SW480 (cell line): Measurements from ENCODE around the gene MAN1C1.
"Not testable (repeated sequence)": the region's sequence is repeated elsewhere in the genome, so short reads cannot be mapped to it uniquely, and the experiment has no call there.

Experiments used
- DNase-seq: peaks from one replicate; pipeline ENCODE4 v3.0.0-alpha.2; 2016; ENCODE audit warnings: low spot score

The MAN1C1 gene

DNA sequence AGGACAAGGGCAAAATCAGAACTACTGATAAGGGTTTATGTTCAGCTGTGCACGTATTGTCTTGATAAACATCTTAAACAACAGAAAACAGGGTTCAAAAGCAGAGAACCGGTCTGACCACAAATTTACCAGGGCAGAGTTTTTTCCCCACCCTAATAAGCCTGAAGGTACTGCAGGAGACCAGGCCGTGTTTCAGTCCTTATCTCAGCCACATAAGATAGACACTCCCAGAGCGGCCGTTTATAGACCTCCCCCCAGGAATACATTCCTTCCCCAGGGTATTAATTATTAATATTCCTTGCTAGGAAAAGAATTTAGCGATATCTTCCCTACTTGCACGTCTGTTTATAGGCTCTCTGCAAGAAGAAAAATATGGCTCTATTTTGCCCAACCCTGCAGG, 19.6 kb downstream of the MAN1C1 start:
- not testable (repeated sequence) for DNase-seq

DNA sequence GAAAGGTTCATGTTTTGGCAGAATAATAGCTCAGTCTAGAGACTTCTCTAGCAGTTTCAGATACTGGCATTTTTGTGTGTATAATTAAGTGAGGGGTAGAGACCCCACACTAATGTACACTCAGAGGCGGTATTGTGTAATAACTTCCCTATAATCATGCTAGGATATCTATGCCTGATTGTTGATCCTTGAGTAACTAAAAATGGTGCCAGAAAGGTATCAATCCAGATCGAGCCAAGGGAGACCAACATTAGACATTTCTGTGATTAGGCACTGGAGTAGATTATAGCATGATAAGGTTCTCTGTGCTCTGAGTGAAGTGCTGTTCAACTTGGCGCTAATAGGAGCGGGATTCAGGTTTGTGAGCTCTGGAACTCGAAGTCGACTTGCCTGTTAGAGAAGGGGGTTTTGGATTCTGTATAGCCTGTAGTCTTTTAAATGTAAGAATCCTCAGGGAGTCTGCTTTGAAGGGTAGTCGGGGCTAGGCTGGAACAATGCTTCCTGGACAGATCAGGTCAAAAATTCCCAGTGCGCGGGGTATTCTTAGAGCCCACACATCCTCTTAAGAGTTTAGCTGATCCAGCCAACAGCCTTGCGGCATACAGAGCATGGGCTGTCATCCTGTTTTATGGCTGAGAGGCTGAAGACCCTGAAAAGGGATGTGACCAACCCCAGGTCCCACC, 24.2 kb downstream of the MAN1C1 start:
- DNase-seq, result no peak

DNA sequence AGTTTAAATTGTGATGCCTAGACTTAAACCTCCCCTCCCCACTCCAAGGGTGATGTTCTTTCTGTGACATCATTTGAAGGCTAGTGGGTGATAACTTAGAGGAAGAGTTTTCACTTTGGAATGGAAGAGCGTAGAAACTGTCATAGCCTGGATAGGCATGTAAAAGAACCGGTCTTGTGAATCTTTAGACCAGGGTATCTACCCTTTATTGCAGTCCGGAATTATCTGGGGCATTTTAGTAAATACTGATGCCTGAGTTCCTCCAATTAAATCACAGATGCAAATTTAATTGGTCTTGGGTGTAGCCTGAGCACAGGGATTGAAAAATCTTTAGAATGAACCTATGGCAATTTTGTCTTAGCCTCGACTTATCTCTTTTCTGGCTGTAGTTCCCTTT, 24.7 kb downstream of the MAN1C1 start:
- no peak for DNase-seq

DNA sequence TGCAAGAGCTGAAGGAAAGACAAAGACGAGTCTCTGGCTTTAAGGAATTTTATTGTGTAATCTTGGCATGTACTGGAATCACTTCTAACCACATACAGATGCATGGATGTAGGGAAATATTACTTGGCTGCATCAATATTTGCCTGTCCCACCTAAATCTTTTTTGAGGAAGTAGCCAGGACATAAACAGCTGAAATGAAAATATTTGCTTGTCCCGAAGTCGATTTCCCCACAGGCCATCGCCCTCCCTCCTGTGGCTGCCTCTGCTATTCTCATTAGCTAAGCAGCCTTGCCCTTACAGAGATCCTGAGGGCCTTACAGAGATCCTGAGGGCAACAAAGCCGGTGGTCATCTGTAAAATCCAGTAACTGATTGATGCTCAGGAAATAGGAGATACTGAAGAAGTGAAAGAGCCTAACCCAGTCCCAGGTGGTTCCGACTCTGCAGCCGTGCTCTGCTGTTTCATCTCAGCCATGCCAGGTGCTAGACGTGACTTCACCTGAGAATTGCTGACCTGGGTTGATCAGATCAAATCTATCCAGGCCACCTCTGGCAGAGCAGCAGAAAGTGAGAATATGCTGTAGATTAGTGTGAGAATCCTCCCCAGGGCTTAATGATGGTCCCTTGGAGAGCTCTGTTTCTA, 25.5 kb downstream of the MAN1C1 start:
- DNase-seq, result no peak

DNA sequence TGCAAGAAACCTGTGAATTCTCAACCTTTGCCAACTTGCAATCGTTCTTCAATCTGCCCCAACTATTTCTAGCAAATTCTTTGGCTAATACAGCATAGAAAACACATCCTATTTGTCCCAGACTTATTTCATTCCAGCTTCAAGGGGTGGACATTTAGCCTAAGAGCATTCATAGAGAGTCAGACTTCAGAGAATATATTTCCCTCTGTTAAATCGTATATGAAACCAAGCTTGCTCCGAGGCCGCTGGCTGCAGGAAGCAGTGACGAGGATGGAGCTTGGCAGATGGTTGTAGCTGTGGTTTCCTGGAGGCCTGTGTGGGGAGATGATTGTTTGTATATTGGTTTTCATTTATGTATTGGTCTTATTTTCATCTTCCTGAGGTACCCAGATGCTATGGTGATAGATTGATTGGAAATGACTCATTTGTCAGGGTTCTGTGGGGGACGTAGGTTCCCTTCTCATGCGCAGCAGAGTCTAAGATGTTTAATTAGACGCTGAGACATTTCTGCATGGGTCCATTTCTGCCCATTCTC, 26.1 kb downstream of the MAN1C1 start:
- DNase-seq, result peak; percentile 6

DNA sequence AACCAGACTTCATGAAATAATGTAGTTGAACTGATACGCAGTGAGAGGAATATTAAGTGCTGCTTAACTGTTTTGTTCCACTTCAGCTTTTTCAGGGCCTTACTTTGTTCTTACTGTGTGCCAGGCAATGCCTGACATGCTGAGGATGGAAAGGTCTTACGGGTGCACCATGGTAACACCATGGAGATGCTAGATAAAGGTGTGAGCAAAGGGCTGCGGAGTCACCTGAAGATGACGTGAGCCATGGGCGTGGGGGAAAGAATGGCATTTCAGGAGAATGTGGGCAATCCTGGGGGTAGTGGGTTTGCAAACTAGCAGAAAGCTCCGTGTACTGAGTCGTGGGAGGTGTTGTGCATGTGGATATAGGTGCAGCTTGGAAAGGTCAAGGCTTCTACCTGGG, 27.3 kb downstream of the MAN1C1 start:
- no peak for DNase-seq

DNA sequence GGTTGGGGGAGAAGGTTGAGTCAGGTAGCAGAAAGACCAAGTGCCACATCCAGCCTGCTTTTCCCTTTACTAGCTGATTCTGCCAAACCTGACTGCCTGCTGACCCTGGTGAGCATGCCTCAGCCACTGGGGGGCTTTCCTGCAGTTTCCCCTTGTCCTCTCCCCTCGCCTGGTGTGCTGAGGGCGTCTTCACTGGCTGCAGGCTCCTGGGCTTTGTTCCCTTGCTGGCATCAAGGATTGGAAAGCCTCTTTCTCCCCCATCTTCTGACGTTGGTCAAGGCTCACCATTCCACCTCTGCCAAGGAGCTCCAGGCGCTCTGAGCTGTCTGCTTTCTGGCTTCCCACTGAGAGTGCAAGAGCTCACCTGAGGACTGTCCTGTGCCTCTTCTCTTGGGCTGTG, 28.4 kb downstream of the MAN1C1 start:
- no peak for DNase-seq

DNA sequence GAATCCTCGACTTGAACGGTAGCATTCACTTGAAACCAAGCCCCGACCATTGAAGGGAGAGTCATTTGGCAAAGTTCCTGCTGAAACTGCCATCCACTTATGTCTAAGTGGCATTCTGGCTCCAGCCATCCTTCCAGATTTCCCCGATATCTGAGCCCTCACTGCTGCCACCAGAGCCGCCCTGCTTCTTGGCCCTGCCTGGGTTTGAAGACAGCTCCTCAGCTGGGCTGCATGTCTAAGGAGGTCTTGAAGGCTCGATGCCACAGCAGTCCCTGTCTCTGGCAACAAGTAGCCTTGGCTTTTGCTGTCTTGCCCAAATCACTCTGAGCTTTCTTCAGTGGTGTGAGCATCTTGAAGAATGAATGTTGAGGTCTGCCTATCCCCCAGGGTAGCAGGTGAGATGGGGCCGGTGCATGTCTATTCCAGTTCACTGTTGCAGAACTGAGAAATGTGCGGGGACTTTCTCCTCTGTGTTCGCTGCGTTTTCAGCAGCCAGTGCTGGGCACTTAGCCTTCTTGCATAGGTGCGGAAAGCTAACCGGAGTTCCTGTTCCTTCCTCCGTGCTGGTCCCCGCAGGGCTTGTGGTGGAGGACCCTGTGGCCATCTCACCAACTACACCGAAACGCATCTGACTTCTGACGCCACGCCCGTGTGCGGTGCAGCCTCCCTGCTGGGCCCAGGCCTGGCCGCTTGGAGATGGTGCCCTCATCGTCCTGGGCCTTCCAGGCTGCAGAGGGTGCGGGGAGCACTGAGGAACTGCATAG, 29.2 kb downstream of the MAN1C1 start:
- no peak for DNase-seq

DNA sequence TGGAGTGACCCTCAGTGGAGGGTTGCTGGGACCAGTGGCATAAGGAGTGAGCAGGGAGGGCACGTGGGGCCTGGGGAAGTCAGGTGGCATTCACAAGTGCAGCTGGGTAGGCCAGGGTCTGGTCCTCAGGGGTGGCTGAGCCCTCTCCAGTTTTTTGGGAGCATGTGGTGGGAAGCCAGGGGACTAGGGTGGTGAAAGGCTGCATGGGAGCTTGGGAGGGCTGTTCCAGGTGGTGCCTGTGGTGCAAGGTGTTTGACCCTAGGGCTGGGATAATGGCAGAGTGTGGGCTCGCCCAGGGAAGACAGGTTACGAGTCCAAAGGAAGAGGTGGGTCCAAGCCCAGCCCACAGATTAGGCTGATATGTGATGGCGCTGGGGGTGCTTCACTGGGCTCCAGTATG, 30.5 kb downstream of the MAN1C1 start:
- no peak for DNase-seq

DNA sequence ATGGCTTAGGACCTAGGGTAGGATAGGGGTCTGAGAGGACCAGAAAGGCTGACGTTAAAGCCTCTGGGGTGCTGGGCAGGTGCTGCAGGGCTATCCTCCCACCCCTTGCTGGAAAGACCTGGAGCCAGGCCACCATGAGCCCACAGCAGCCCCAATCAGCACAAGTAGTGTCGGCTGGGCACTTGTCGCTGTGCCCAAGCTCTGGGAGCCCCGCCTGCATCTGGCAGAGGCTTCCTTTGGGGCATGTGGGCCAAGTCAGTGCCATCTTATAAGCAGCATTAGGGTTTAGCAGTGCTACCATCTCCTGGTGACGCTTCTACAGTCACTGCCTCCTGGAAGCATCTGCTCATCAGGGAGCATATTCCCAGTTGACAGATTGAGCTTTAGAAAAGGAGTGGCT, 31.3 kb downstream of the MAN1C1 start:
- no peak for DNase-seq

DNA sequence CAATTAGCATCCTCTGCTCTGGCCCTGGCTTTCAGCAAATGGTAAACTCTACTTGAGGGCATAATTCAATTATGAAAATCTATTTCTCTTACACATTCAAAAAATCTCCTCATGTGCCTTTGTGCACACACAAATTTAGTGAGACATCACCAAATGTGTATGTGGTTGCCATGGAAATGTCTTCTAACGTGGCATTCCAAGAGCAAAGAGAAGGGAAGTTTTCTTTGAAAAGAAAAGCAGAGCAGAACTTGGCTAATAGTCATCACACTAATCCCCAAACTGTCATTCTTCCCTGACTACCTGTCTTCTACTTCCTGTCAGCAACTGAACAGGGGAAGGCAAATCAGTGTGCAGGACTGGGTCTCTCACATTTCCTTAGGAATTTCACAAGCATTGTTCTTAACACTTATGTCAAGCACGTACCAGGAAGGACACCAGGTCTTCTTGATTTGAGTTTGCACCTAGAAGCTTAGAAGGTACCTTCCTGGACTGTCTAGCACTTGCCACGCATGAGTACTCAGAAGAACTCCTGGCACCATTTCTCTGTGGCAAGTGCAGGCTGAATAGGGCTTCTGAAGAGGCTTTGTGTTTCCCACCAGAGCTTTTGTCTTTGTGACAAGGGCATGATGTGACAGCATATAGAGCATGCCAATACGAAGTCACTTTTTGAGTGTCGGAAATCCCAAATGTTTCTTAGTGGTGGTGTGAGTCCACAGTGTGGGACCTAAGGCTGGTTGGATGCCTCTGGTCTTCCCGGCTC, 32.3 kb downstream of the MAN1C1 start:
- DNase-seq, result no peak

DNA sequence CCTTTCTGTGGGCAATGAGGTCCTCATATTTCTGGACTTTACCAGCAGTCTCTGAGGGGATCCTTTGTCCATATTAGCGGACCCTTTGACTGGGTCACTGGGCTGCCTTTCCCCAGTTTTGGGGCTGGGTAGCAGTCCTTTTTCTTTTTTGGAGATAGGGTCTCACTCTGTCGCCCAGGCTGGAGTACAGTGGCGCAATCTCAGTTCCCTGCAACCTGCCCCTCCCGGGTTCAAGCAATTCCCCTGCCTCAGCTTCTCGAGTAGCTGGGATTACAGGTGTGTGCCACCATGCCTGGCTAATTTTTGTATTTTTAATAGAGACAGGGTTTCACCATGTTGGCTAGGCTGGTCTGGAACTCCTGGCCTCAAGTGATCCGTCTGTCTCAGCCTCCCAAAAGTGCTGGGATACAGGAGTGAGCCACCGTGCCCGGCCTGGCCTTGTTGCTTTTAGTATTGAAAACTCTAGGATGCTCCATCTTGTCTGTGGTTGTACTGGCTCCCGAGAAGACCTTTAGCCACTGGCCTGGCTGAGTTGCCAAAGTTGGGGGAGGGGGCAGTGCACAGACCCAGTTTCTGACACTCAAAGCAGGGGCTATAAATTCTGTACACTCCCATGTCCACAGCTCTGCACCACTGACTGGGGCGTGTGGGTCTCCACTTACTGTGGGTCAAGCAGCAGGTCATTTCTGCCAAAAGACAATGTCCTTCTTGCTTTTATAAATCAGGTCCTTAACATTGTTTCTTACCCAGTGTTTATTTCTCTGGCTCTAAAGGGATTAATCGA, 33.1 kb downstream of the MAN1C1 start:
- DNase-seq, result no peak

DNA sequence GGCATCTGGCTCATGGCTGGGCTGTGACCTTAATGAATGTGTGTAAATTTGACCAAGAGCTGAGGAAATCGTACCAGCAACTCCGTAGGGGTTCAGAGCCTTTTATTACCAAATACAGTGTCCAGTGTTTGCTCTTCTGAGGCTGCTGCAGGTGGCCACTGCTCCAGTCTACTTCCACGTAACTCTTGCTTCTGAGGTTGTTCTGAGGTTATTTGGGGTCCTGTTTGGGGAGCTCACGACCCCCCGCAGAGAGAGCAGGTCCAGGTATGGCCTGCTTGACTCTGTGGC, 33.6 kb downstream of the MAN1C1 start:
- DNase-seq, result no peak

DNA sequence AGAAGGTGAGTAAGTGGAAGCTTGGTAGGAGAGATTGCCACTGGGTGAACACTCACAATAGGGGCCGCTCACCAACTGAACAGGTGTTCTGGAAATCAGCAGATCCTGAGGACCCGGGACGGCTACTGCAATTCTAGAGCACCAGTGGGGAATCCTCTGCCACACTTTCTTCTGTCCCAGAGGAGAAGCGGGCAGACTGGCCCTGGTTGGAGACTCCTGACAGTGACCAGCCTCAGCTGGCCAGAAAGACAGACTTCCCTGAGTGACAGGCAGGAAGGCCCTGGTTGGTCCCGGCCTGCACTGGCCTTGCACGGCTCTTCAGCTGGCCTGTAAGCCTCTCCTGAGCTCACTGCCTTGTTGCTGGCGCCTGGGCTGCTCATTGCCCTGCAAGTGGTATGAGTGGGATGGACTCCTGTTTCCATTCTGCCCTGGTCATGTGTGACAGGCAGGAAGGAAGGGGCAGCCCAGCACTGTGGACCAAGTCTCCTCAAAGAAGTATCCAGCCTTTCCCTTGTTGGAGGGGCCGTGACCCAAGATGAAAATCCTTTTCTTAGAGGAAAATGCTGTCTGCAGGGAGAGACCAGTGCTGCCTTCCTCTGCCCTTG, 34.5 kb downstream of the MAN1C1 start:
- no peak for DNase-seq

DNA sequence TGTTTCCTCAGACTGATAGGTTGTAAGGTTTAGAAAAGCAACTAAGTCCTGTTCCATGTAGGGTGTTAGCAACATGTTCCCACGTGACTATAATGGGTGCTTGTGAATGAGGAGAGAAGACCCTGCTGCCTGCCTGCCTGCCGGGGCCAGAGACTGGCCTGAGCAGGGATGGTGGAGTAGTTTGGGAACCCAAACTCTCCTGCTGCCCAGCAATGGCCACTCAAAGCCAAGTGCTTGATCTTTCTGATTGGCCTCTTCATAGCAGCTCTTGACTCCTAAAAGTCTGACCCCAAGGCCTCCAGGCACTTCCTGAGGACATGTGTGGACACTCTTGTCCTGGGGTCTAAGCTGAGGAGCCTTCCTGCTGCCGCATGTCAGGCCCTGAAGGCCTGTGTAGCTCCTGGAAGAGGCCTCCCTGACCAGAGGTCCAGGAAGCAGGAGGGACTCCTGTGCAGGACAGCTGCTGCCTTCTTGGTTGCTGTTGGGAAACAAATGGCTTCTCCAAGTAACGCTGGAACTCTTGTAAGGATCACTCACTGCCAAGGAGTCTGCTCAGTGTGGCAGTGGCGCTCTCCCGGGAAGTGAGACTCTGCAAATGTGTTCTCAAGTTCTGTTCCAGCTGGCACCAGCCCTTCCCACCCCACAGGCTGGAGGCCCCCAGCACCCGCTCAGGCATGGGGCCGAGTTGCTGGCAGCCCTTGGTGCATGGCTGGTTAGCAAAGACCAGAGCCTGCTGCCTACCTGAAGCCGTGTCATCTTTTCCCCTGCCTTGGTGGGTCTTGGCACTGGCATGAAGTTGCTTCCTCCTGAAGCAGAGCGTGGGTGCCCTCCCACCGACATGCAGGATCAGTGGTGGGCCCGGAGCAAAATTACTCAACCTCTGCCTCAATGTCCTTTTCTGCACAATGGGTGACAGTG, 35.5 kb downstream of the MAN1C1 start:
- DNase-seq, result no peak

DNA sequence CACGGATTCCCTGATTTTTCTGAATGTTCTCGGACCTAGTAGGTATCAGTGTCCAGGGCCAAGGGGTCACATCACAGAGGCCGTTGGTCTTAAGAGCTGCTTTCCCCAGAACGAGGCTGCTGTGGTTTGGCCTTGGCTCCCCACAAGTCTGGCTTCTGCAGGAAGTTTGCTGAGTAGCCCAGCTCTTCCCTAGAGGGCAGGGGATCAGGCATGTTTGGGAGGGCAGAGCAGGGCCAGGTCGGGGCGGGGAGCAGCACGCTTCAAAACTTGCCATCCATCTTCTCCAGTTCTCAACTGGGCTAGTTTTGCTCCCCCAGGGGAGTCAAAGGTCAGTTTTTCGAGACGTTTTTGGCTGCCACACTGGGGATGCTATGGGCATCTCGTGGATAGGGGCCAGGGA, 37.0 kb downstream of the MAN1C1 start:
- no peak for DNase-seq

DNA sequence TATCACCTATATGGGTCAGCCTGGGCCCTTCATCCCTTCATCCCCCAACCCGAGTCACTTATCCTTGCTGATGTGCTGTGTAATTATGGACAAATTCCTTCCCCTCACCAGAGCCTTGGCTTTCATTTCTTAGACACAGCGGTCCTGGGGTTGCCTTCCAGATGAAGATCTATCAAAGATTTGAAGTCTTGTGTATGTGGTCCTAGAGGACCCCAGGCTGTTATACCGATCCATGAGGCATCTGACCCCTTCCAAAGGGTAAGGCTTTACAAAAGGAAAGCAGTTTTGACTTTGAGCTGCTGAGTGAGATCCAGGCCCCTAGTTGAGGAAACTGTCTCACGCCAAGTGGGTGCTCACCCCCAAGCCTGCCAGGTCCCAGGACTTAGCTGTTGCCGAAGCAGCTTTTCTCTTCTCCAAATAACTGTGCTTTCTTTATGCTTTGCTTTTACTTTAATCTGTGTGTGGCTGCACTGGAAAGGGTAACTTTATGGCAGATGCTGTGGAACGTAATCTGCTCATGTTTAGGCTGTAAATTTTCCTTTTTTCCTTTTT, 37.6 kb downstream of the MAN1C1 start:
- no peak for DNase-seq

DNA sequence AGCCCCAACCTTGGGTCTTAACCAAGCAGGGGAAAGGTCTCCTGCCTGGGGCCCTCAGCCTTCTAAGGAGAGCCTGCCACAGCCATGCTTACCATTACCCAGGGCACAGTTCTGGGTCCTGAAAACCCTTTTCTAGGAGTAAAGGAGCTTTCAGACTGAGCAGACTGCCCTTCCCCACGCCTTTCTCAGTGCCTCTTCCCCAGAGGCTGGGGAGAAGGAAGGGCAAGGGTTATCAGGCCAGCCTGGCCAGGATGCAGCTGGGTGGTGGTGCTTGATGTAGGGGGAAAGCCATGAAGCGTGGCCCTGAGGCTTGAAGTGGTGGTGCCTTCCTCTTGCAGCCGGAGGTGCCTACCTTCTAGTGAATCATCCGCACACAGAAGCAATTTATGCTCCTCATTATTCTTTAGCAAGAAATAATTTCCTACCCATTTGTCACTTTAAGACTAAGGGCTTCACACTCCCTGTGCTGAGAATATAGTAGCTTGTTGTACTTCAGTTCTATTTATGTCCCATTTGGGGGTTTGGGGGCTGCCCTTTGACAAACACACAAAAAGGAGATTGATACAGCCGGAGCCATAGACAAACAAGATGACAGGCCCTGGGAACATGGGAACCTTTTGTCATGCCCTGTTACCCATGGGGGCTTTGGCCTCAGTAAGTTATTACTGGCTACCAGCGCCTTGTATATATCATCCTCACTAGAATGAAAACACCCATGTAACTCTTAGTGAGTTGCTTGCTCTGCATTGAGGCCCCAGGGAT, 40.7 kb downstream of the MAN1C1 start:
- DNase-seq, result no peak
